ENCODE data around the gene TMEM80. TPM values are rescaled to one million over a fixed set of nuclear protein-coding genes. Genes with fewer than 3 reads are reported as not detected.

The TMEM80 gene
- total and polyA plus RNA-seq, 2 of the 8 experiments (the other 6 are each of a cell fraction or from before 2014, with no cell fraction given), result 8.0 to 16.3 TPM

DNA sequence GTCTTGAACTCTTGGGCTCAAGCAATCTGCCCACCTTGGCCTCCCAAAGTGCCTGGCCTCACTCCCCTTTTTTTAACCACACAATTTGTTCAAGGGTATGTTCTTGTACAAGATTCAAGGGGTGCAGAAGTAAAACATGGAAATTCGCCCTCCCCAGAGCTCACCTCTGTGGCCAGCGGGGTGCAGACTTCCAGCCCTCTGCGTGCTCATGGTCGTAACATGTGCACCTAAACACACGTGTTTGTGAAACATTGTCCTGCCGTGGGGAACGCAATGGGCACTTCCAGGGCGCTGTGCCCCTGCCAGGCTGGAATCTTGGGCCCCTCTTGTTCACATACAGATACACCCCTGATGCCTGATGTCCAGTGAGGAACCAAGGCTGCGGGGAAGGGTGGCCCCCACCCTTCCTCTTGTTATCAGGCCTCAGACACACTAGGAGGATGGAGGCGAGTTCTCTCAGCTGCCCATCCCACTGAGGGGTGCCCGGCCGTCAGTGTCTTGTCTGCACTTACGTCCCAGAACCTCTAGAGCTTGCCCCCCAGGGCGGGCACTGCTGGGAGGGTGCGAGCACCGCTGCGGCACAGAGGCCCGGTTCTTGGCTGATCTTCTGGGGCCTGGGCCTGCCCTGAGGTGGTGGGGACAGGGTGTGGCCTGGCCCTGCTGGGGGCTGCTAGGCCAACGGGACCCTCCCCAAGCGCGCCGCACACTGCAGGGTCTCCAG lies 6.3 kb downstream of the TMEM80 start (continued):
- TF ChIP-seq, protein P1, sequence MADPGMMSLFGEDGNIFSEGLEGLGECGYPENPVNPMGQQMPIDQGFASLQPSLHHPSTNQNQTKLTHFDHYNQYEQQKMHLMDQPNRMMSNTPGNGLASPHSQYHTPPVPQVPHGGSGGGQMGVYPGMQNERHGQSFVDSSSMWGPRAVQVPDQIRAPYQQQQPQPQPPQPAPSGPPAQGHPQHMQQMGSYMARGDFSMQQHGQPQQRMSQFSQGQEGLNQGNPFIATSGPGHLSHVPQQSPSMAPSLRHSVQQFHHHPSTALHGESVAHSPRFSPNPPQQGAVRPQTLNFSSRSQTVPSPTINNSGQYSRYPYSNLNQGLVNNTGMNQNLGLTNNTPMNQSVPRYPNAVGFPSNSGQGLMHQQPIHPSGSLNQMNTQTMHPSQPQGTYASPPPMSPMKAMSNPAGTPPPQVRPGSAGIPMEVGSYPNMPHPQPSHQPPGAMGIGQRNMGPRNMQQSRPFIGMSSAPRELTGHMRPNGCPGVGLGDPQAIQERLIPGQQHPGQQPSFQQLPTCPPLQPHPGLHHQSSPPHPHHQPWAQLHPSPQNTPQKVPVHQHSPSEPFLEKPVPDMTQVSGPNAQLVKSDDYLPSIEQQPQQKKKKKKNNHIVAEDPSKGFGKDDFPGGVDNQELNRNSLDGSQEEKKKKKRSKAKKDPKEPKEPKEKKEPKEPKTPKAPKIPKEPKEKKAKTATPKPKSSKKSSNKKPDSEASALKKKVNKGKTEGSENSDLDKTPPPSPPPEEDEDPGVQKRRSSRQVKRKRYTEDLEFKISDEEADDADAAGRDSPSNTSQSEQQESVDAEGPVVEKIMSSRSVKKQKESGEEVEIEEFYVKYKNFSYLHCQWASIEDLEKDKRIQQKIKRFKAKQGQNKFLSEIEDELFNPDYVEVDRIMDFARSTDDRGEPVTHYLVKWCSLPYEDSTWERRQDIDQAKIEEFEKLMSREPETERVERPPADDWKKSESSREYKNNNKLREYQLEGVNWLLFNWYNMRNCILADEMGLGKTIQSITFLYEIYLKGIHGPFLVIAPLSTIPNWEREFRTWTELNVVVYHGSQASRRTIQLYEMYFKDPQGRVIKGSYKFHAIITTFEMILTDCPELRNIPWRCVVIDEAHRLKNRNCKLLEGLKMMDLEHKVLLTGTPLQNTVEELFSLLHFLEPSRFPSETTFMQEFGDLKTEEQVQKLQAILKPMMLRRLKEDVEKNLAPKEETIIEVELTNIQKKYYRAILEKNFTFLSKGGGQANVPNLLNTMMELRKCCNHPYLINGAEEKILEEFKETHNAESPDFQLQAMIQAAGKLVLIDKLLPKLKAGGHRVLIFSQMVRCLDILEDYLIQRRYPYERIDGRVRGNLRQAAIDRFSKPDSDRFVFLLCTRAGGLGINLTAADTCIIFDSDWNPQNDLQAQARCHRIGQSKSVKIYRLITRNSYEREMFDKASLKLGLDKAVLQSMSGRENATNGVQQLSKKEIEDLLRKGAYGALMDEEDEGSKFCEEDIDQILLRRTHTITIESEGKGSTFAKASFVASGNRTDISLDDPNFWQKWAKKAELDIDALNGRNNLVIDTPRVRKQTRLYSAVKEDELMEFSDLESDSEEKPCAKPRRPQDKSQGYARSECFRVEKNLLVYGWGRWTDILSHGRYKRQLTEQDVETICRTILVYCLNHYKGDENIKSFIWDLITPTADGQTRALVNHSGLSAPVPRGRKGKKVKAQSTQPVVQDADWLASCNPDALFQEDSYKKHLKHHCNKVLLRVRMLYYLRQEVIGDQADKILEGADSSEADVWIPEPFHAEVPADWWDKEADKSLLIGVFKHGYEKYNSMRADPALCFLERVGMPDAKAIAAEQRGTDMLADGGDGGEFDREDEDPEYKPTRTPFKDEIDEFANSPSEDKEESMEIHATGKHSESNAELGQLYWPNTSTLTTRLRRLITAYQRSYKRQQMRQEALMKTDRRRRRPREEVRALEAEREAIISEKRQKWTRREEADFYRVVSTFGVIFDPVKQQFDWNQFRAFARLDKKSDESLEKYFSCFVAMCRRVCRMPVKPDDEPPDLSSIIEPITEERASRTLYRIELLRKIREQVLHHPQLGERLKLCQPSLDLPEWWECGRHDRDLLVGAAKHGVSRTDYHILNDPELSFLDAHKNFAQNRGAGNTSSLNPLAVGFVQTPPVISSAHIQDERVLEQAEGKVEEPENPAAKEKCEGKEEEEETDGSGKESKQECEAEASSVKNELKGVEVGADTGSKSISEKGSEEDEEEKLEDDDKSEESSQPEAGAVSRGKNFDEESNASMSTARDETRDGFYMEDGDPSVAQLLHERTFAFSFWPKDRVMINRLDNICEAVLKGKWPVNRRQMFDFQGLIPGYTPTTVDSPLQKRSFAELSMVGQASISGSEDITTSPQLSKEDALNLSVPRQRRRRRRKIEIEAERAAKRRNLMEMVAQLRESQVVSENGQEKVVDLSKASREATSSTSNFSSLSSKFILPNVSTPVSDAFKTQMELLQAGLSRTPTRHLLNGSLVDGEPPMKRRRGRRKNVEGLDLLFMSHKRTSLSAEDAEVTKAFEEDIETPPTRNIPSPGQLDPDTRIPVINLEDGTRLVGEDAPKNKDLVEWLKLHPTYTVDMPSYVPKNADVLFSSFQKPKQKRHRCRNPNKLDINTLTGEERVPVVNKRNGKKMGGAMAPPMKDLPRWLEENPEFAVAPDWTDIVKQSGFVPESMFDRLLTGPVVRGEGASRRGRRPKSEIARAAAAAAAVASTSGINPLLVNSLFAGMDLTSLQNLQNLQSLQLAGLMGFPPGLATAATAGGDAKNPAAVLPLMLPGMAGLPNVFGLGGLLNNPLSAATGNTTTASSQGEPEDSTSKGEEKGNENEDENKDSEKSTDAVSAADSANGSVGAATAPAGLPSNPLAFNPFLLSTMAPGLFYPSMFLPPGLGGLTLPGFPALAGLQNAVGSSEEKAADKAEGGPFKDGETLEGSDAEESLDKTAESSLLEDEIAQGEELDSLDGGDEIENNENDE (IDR thresholded peaks at IDR 0.05; ENCODE audit: insufficient replicate concordance, low read length), result no peak
- TF ChIP-seq ASH2L (IDR thresholded peaks at IDR 0.05; ENCODE audit: low read length) (no peak), SIN3A (conservative IDR thresholded peaks at IDR 0.05 in 1 of 2, IDR thresholded peaks at IDR 0.05 in 1 of 2; ENCODE audit: low read depth in 1 of 2, low read length in 2 of 2) (no peak), CBX8 (IDR thresholded peaks at IDR 0.05; ENCODE audit: borderline replicate concordance, low read depth, low read length) (no peak), YY1 (IDR thresholded peaks at IDR 0.05; ENCODE audit: low read depth, low read length) (no peak), BACH1 (IDR thresholded peaks at IDR 0.05; ENCODE audit: low read length) (no peak), BCL11A (IDR thresholded peaks at IDR 0.05; ENCODE audit: low read depth in 2 of 2, low read length in 2 of 2) (no peak), SIX5 (IDR thresholded peaks at IDR 0.05; ENCODE audit: low read depth, low read length) (no peak)
- TF ChIP-seq, protein P2, sequence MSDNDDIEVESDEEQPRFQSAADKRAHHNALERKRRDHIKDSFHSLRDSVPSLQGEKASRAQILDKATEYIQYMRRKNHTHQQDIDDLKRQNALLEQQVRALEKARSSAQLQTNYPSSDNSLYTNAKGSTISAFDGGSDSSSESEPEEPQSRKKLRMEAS (IDR thresholded peaks at IDR 0.05), result no peak
